Activated CD4-positive, alpha-beta T cell treated with anti-CD3 and anti-CD28 coated beads for 1 hour (primary cell): ENCODE results near the gene OXCT2.

Experiments
- DNase-seq: peaks from one replicate; pipeline ENCODE4 v3.0.0-alpha.2; 2020

Gene OXCT2

GRCh38 chr1:39732730-39733129 is 38.4 kb downstream of the OXCT2 start:
- no peak for DNase-seq

- DNase-seq = no peak
Observed at GRCh38 chr1:39729842-39730241, 41.3 kb downstream of the OXCT2 start.

DNA sequence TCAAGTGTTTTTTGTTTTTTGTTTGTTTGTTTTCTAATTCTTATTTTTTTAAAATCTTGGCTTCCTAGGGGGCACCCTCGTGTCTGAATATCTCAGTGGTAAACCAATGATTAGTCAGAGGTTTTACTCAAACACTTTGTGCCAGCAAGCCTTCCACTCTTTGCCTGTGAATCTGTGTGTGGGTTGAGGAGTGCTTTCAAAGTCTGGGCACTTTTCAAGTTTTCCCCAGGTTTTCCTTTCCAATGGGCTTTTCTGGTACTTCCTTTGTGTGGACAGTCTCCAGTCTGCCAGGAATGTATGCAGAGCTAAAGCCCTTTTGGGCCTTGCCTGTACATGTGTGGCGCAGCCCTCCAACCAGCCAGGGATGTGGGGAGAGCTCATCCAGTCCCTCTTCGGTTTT is 42.1 kb downstream of the OXCT2 start:
- DNase-seq = no peak

- DNase-seq = no peak
Observed at GRCh38 chr1:39727932-39728317, 43.2 kb downstream of the OXCT2 start.

GRCh38 chr1:39727221-39727931 is 43.8 kb downstream of the OXCT2 start:
- DNase-seq = no peak

DNA sequence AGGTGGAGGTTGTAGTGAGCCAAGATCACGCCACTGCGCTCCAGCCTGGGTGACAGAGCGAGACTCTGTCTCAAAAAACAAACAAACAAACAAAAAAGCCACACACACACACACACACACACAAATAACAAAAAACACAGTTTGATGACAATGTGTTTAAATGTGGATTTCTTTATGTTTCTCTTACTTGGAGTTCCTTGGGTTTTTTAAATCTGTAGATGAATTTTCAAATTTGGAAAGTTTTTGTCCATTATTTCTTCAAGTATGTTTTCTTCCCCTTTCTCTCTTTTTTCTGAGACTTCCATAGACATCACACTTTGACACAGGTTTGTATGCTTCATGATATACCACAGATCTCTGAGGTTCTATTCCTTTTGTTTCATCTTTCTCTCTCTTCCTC is 44.5 kb downstream of the OXCT2 start:
- no peak for DNase-seq

DNA sequence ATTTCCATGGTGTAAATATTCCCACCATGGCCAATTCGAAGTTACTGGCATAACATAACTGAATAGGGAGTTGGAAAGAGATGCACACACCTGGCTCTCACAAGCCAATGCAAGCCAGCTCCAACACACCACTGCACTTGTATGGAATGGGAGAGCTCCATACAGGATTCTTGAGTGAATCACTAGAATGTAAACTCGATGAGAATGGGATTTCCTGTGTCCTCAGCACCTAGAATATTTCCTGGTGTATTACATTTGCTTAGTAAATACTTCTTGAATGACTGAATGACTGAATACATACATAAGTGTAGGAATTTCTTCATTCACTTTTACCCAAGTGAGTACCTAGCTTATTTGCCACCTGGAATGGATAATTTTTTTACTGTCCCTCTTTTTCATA is 48.7 kb downstream of the OXCT2 start:
- no peak for DNase-seq

- DNase-seq = no peak
Observed at GRCh38 chr1:39721664-39722063, 49.5 kb downstream of the OXCT2 start.

DNA sequence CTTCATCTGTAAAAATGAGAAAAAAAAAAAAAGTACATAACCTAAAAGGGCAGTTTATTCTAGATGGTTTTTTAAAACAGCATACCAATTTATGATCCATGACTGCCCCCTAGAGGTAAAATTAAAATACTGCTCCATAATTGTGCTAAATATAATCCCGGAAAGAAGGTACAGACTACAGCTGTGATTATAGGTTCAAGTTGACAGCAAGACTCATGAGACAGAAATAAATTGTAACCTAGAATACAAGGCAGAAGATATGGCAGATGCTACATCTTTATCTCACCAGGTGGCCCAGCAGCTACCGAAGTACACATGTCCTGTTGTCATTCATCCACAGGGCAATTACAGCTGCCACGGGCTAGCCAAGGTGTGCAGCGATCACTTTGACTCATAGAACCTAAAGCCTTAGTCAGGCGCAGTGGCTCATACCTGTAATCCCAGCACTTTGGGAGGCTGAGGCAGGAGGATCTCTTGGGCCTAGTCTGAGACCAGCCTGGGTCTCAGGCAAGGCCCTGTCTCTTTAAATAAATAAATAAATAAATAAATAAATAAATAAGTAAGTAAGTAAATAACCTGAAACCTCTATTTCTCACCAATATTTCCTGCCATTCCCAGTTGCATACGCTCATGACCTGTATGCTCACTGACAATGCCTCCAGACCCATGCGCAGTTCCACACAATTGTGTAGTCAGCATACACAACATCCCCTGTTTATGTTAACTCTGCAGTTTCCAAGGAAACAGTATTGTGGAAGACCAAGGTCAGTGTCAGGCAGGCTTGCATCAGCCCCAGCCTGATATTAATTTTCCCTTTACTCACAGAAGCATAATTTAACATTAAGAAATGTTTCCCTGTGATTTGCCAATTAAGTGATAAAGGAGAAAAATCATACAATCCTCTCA is 50.8 kb downstream of the OXCT2 start:
- DNase-seq = no peak
